ENCODE results near the gene JARID2.

- TF ChIP-seq CTCF (IDR thresholded peaks at IDR 0.05) (no peak), POLR2A (IDR thresholded peaks at IDR 0.05) (no peak)
Measured at GRCh38 chr6:15385521-15385920, 139.7 kb downstream of the JARID2 start.

Measured in heart left ventricle (tissue), 13 donors.